NCI-H1436 (cell line): ENCODE results near the gene TCOF1.
"Not testable (repeated sequence)": the region's sequence is repeated elsewhere in the genome, so short reads cannot be mapped to it uniquely, and the experiment has no call there.

ENCODE experiments used
- DNase-seq: peaks from one replicate; lab custom pipeline; 2025; lab: John Stamatoyannopoulos, UW

The TCOF1 gene

DNA sequence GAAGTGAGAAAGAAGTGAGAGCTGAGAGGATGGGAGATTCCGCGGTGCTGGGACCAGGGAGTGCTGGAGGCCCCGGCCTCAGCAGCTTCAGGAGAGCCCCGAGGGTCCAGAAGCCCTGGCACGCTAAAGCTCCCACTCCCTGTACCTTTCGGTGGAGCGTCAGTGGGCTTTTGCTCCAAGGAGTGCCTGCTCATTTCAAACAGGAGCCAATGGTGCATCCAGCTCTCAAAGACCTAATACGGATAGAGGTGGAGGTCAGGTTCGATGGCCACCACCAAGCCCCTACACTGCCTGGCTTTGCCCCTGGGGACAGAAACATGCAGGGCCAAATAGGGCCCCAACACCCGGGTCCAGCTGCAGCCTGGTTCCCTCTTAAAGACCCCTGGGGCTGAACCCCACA is 47.0 kb downstream of the TCOF1 start:
- no peak for DNase-seq

DNA sequence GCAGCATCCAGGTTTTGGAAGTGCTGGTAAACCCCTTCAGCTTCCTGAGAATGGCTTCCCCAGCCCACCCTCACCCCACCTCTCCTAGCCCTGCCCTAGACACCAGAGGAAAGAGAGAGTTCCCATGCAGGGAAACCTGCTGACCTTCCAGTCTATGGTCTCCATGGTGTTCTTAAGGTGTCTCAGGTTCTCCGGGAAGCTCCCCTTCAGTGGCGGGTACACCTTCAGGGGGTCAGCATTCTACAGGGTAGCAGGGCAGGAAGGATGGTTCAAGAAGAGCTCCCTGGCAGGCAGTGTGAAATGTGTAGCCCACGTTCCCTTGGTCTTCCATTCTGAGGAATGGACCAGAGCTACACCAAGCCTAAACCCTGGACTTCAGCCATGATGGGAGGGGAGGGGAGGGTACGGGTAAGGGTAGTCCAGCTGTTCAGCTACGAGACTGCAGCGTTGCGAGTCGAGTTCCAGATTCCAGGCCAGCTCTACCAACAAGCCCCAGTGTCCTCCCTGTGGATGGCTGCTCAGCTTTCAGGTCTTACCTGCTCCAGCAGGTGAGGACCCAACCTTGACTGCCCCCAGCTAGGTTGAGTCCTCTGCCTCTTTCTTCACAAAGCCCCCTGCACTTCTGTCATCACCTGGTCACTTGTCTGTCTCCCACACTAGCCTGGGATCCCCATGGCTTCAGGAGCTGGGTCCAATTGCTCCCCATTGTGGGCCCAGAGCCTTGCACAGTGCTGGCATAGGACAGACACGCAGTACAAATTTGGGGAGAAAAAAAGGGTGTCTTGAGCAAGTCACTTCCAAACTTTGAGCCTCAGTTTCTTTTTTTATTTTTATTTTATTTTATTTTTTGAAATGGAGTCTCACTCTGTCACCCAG is 47.7 kb downstream of the TCOF1 start:
- no peak for DNase-seq

DNA sequence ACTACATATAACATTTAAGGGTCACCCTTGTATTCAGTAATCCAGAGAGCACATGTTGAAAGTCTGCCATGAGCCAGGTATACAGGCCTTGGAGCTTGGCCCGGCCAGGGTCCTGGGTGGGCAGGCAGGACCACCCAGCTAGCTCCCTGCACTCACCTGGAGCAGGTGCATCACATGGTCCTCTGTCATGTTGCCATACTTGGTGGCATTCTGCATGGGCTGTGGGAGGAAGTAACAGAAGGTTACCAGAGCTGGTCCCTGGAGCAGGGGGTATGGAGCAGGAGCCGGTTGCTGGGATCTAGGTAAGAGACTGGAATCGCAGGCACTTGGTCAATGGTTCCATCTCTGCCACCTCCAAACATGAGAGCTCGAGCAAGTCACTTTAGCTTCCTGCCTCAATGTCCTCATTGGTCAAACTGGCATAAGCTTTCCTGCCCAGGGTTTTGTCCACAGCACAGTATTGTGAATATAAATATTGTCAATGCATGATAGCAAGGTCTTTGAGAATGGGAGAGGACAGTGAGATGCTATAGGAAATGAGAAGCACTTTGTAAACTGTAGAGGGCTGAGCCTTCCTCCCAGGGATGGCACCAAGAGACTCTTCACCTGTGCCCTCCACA is 48.7 kb downstream of the TCOF1 start:
- no peak for DNase-seq

DNA sequence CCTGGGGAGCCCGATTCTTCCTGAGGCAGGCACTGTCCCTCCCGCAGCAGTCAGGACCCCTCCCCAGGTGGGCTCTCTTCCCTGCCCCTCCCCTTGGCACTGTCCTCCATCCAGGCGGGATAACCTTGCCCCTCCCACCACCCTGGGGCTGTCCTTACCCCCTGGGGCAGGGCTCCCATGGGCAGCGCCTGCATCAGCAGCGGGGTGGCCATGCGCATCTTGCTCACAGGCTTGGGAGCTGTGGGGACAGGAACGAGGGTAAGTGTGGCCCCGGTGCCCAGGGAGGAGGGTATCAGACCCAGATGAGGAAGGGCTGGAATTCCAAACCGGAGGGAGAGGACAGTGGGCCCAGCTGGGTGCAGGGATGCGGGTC is 49.2 kb downstream of the TCOF1 start:
- DNase-seq, result no peak

DNA sequence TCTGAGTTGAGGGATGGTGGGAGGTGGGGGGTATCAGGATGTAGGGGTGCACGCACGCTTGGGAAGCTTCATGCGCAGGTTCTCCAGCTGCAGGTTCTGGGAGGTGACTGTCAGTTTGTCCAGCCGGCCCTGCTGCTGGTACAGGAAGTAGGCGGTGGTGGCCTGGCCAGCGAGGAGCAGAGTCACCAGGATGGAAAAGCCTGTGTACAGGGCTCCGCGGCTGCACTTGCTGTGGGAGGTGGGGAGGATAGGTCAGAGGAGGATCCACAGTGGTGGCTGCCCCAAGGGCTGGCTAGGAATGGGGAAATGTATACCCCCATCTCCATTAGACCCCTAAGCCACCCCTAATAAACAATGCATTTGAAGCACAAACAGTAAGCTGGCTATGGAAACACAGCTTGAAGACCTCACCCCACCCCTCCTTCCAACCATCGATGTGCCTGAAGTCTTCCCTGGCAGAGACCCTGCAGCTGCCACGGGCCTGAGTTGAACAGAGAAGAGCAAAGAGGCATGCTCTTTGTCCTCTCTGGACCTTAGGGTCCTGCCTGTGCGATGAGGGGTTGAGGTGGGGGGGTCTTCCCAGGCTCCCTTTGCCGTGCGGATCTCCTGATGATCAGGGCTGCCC is 49.7 kb downstream of the TCOF1 start:
- no peak for DNase-seq

DNA sequence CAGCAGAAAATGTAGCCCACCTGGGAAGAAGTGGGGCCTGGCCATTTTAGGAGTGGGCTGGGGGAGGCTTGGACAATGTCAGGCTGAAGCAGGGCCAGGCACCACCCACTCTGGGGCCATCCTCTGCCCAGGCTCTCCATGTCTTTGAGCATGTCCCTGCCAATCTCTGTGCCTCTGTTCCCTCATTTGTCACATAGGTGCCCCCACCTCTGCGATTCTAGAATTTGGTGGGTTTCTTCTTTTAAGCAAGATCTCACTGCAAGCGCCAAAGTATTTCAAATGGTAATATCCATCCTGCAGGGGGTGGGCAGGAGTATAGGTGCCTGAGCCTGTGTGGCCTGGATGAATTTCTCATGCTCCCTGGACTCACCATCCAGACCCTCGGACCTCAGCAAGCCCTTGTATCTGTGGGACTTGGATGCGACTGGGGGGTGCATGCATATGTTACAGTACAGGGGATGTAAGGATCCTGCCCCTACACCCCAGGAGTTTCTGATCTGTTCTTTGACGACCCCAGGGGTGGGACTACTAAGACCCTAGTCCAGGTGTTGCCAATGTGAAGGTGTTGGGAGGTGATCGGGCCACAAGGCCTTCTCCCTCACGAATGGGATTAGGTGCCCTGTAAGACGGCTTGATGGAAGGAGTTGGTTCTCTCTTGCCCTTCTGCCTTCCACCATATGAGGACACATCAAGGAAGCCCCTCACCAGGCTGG is 50.9 kb downstream of the TCOF1 start:
- DNase-seq, result no peak

DNA sequence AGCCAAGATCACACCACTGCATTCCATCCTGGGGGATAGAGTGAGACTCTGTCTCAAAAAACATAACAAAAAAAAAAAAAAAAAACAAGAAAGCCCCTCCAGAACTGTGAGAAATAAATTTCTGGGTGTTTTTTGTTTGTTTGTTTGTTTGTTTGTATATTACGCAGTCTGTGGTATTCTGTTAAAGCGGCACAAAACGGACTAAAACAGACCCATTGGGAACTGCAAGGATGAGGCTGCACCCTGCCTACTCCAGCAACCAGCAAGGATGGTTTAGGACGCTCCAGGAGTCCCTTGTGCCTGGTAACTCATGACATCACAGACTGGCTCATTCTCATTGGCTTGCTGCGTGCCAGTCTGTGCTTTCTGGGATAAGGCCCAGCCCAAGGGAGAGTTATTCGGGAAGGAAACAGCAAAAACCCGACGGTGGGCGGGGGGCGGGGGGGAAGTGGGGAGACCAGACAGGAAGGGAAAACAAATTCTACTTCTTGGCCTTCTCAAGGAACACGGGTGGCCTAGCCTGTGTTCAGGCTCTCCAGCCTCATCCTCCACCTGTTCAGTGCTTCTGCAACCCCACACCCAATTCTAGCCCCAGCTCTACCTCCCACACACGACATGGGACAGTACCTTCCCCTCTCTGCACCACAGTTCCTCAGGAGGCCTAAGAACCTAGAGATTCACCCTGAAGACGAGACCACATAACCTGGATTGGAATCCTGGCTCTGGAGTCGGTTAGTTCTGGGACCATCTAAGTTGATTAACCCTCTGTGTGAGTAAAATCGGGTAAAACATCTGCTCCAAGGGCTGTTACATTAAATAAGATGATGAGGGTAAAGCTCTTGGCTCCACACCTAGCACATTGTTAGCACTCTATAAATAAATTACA is 52.4 kb downstream of the TCOF1 start:
- DNase-seq, result peak; percentile 79

DNA sequence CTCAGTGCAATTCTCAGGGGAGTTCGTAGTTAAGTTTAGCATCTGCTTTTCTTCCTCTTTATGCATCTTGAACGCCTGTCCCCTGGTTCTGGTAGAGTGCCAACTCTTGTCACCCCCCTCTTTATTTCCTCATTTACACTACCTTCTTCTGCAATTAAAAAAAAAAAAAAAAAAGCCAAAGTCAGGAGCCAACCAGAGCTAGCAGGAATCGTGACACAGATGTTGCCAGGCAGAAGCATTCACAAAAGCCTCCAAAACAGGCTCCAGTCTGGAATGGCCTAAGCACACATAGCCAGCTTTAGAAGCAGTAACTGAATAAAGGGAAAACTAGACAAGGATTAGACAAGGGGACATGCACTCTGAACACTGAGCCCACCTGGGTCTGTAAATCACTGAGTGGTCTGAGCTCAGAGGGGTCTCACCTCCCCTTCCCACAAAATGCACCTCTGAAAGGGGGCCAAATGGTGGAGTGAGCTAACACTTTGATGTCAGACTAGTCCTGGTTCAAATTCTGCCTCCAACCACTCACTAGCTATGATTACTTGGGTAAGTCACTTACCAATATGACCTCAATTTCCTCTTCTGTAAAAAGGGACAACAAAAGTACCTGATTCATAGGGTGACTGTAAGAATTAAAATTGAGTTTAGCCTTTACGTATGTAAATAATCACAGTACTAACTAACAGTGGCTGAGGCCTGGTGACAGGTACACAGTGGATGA is 53.2 kb downstream of the TCOF1 start:
- peak; percentile 77 for DNase-seq

DNA sequence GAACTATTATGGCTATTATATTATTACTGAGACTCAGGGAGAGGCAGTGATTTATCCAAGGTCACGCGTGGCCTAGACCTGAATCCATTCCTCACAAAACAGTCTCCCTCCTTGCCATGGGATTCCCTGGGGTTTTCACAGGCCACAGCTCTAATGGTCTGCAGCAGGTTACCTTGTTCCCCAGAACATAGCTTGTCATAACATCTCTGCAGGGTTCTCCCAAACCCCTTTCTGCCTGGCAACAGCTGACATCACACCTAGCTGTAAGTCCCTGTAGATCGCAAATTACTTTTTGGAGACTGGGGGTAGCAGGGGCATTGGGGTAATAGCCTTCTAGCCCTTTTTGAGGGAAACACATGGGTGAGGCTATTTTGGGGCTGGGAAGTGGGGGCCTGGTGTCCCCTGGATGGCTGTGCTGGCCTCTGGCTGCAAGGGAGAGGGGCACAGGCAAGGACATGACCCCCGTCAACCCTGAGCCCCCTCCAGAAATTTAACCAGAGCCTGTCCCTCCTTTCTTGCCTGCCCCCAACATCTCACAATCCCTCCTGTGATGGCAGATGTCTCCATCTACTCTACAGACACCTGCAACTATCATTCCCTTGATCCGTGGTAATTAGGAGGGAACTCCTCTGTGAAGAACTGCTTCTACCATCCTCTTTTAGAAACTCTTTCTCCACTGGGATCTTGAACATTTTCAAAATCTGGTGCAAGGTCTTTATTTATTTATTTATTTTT is 53.9 kb downstream of the TCOF1 start:
- no peak for DNase-seq

DNA sequence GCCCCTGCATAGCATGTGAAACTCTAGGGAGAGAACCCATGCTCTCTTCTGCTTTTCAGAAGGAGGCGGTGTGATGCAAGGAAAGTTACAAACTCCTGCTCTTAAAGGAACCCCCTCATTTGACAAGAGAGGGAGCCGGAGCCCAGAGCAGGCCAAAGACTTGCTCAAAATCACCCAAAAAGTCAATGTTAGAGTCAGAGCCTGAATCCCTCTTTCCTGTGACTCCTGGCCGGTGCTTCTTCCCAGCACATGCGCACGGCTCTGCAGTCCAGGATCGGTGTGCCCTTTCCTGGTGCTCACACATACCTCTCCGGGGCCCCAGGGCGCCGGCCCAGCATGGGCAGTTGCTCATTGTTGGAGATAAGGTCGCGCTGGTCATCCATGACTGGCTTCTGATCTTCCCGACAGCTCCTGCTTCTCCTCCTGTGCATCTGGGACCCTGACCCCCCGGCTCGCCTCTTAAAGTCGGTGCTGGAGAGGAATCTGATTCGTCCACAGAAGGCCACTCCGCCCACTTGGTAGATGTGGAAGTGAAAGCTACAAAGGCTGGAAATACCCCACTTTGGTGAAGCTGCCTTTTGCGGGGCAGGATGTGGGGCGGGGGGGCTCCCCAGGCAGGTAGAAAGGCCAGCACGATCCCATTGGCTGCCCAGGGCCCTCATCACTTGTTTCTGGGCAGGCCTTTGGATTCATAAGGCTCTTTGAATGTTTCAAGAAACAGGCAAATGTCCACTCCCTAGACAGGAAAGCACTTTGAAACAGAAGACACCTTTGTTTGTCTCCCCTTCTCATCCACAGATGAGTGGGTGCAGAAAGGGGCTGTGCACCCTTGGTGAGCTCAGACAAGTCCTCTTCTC is 55.0 kb downstream of the TCOF1 start, which contains the start of gene CD74:
TSS of gene CD74 (minus strand) at position 592 of the 857 bp plus-strand sequence. CDS start at position 431, 161 bp downstream.
- DNase-seq, result no peak

DNA sequence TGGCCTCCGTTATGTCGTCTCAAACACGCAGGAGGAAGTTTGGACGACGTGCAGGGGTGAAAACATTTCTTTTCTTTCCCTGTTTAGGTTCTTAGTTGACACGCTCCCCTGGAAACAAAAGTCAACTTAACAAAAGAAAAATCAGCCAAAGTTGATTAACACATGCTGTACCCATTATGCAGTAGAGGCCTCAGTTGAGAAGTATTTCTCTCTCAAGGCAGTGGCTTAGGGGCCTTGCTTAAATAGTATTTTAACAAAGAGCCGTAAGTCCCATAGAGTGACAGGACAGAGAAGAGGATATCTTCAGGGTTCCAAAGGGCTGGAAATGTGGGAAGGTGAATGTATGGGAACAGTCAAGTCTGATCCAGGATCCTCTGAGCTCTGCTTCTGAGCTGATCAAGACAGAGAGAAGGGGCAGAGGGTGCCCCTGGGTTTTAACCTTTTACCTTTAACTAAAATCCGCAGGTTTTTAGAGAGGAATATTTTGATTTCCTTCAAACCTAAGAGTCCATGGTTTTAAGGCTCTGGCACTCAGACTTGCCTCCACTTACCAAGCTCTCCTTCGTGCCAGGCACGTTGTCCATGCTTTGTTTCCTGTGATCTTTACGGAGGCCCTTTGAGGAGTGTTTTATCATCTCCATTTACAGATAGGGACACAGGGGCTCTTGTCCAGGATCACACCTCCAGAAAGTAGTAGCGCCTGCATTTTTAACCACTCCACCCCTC is 55.8 kb downstream of the TCOF1 start:
- no peak for DNase-seq

DNA sequence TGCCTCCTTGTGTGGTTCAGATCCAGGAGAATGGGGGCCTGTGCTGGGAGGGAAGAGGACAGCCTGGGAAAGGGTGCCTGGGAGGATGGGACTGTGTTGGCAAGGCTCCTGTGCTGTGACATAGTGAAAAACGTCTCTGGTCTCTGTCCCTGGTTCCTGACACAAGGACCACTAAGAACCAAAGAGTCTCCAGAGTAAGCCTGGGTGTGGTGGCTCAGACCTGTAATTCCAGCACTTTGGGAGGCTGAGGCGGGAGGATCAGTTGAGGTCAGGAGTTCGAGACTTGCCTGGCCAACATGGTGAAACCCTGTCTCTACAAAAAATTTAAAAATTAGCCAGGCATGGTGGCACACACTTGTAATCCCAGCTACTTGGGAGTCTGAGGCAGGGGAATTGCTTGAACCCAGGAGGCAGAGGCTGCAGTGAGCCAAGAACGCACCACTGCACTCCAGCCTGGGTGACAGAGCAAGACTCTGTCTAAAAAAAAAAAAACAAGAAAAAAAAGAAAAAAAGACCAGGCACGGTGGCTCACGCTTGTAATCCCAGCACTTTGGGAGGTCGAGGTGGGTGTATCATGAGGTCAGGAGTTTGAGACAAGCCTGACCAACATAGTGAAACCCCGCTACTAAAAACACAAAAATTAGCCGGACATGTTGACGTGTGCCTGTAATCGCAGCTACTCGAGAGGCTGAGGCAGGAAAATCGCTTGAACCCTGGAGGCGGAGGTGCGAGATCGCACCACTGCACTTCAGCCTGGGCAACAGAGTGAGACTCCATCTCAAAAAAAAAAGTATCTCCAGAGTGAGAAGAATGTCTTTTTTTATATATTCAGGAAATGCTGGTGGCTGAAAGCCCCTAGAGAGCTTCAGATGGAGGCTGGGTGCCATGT is 56.6 kb downstream of the TCOF1 start:
- DNase-seq, result not testable (repeated sequence)

DNA sequence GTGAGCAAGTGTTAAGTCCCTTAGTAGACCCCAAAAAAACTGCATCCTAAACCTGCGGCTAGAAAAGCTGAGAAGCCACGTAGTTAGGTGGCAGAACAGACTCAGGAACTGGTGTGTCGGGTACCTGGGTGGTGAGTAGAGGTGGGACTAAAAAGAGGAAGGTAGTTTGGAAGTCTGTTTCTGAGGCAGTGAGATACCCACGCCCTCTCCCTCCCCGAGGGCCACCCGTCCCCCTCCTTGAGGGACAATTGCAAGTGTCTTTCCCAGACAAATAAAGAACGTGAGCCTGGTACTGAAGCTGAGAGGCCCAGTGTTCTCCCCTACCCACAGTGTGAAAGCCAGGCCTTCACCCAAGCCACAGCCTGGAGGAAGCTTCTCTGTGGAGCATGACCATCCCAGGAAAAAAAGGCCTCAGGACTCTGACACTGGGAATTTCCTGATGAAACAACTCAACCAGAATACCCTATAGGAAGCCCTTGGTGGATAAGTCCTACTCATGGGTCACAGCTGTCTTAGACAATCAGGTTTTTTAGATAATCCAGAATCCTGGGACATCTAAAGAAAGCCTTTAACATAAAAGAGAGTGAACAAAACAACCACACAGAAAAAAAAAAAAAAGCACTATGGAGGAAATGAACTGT is 62.3 kb downstream of the TCOF1 start:
- DNase-seq, result no peak

DNA sequence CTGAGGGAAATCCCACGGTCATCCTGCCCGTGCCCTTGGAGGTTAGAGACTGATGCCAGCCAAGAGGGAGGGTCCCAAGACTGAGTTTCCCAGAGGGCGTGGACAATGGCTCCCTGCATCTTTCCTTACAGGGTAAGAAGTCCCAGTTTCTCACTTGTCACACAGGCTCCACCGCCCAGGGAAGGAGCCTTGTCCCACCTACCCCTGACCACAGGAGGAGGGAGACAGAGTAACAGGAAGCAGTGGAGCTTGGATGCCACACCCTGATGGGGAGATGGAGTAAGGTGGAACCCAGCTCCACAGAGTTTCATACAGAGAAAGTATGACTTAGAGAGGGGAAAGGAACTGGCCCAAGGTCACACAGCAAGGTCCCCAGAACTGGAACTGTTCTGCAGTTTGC is 64.6 kb downstream of the TCOF1 start:
- DNase-seq, result no peak

DNA sequence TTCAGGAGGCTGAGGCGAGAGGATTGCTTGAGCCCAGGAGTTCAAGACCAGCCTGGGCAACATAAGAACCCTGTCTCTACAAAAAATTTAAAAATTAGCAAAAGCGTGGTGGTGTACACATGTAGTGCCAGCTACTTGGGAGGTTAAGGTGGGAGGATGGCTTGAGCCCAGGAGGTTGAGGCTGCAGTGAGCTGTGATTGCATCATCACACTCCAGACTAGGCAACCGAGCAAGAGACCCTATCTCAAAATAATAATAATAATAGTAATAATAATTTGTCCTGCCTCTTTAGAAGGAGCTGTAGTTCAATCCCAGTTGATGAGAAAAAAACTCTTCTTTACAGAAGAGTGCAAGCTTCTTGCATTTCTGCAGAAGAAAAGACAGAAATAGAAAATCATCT is 65.3 kb downstream of the TCOF1 start:
- DNase-seq, result no peak

DNA sequence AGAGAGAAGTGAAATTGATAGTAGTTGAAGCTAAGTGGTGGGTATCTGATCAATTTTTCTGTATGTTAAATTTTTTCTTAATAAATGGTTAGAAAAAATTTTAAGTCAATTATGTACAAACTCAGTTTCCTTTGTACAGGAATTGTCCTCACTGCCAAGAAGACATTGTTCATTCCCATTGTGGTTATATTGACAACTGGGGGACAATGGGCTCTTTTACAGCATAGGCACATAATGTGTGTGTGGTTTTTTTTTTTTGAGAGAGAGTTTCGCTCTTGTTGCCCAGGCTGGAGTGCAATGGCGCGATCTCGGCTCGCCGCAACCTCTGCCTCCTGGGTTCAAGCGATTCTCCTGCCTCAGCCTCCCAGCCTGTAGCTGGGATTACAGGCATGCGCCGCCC is 68.7 kb downstream of the TCOF1 start:
- DNase-seq, result not testable (repeated sequence)
